Measurements from ENCODE around the gene GPD1.

Gene GPD1

DNA sequence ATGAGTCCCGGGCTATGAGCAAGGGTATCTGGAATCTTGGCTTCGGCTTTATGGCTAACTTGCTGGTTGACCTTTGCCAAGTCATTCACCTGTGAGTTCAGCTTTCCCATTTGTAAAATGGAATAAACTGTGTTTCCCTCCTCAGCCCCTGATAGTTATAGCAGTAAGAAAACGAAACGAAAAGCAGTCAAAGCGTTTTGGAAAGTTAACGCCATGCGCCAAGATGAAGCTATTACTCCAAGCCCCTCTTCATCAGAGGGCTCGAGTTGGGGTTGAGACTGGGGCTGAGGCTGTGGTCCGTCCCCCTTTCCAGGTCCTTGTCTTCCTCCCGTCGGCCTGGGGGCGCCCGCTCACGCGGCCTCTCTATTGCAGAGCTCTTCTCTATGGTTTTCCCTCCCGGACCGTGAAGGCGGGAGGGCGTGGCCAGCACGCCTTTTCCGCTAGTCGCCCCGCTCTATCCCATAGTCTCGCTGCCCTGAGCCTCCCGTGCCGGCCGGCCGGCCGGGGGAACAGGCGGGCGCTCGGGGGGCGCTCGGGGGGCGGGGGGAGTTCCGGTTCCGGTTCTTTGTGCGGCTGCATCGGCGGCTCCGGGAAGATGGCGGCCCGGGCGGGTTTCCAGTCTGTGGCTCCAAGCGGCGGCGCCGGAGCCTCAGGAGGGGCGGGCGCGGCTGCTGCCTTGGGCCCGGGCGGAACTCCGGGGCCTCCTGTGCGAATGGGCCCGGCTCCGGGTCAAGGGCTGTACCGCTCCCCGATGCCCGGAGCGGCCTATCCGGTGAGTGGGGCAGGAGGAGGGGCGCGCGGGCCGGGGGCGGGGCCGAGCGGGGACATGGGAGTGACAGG is 18.8 kb upstream of the GPD1 start, which contains the start of gene SMARCD1:
Gene SMARCD1 (plus strand): TSS at position 568 of the 840 bp plus-strand sequence. CDS start 28 bp downstream, at position 596.
- H2AFZ ChIP-seq (ENCODE audit: low read length): peak within 1 kb of the TSS; percentile 87
- H3K9me3 ChIP-seq (ENCODE audit: insufficient read depth, low read depth, low read length): no peaks in the 10 kb centered on the region
- TF ChIP-seq, protein P1, sequence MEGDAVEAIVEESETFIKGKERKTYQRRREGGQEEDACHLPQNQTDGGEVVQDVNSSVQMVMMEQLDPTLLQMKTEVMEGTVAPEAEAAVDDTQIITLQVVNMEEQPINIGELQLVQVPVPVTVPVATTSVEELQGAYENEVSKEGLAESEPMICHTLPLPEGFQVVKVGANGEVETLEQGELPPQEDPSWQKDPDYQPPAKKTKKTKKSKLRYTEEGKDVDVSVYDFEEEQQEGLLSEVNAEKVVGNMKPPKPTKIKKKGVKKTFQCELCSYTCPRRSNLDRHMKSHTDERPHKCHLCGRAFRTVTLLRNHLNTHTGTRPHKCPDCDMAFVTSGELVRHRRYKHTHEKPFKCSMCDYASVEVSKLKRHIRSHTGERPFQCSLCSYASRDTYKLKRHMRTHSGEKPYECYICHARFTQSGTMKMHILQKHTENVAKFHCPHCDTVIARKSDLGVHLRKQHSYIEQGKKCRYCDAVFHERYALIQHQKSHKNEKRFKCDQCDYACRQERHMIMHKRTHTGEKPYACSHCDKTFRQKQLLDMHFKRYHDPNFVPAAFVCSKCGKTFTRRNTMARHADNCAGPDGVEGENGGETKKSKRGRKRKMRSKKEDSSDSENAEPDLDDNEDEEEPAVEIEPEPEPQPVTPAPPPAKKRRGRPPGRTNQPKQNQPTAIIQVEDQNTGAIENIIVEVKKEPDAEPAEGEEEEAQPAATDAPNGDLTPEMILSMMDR (conservative IDR thresholded peaks at IDR 0.05; ENCODE audit: low read length): peak; percentile 77
- no peak for TF ChIP-seq EZH2phosphoT487 (IDR thresholded peaks at IDR 0.05; ENCODE audit: borderline replicate concordance)
- no peaks in the 10 kb centered on the region for H3K27me3 ChIP-seq (ENCODE audit: insufficient read depth, low read length, poor library complexity, severe bottlenecking)
- H4K20me1 ChIP-seq (ENCODE audit: insufficient read depth, low read length, poor library complexity, severe bottlenecking): peaks cover 23% of the 10 kb centered on the region
- H3K79me2 ChIP-seq (ENCODE audit: insufficient read depth, low read length): peaks cover 30% of the 10 kb centered on the region
- H3F3A ChIP-seq (ENCODE audit: low read depth): peaks cover 19% of the 10 kb centered on the region
- peak within 1 kb of the TSS; percentile 87 for H3K4me2 ChIP-seq (ENCODE audit: low read depth, low read length, poor library complexity, severe bottlenecking)
- no peaks in the 10 kb centered on the region for H3K9me2 ChIP-seq (replicated peaks; ENCODE audit: low read depth, low read length)
- H3K9ac ChIP-seq (ENCODE audit: low read depth, low read length, poor library complexity, severe bottlenecking): peak within 1 kb of the TSS; percentile 72
- peak within 1 kb of the TSS; percentile 76 for H3K4me3 ChIP-seq (ENCODE audit: low read length, poor library complexity, severe bottlenecking)
- H3K4me1 ChIP-seq (ENCODE audit: insufficient read depth, low read length, poor library complexity, severe bottlenecking): peaks cover 24% of the 10 kb centered on the region
- peaks cover 19% of the 10 kb centered on the region for H3K36me3 ChIP-seq (ENCODE audit: insufficient read depth, low read length)

DNA sequence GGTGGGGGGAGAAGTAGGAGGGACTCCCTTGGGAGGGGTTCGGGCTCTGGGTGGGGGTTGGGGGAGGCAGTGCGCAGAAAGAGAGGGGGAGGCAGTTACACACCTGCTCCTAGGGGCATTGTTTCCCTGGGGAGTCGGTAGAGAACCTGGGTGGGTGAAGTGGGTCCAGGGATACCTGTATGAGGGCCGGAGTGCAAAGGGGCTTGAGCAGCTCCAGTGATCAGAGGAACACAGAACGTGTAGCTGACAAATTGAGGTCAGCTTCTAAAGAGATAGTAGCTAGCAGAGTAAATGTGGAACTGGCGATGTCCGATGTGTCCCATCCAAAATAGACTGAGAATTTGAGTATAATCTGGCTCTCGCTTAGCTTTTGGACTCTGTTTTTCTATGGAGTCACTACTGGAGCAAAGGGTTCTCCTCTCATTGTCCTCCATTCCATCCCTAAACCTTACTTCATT is 18.2 kb upstream of the GPD1 start:
- Histone ChIP-seq H3K4me1 (ENCODE audit: insufficient read depth, low read length, poor library complexity, severe bottlenecking) (peaks cover 24% of the 10 kb centered on the region), H3K9me2 (replicated peaks; ENCODE audit: low read depth, low read length) (no peaks in the 10 kb centered on the region), H3K36me3 (ENCODE audit: insufficient read depth, low read length) (peaks cover 24% of the 10 kb centered on the region), H3K9me3 (ENCODE audit: insufficient read depth, low read depth, low read length) (no peaks in the 10 kb centered on the region), H3K4me2 (ENCODE audit: low read depth, low read length, poor library complexity, severe bottlenecking) (peak overlapping the region; percentile 87), H3K27me3 (ENCODE audit: insufficient read depth, low read length, poor library complexity, severe bottlenecking) (no peaks in the 10 kb centered on the region), H4K20me1 (ENCODE audit: insufficient read depth, low read length, poor library complexity, severe bottlenecking) (peaks cover 23% of the 10 kb centered on the region), H3K9ac (ENCODE audit: low read depth, low read length, poor library complexity, severe bottlenecking) (peak overlapping the region; percentile 72), H3K79me2 (ENCODE audit: insufficient read depth, low read length) (peaks cover 30% of the 10 kb centered on the region), H2AFZ (ENCODE audit: low read length) (no peak overlapping the region), H3F3A (ENCODE audit: low read depth) (peaks cover 19% of the 10 kb centered on the region), H3K4me3 (ENCODE audit: low read length, poor library complexity, severe bottlenecking) (peak overlapping the region; percentile 76)
- no peak for TF ChIP-seq EZH2phosphoT487 (IDR thresholded peaks at IDR 0.05; ENCODE audit: borderline replicate concordance)
- TF ChIP-seq, protein P1 (conservative IDR thresholded peaks at IDR 0.05; ENCODE audit: low read length): no peak

DNA sequence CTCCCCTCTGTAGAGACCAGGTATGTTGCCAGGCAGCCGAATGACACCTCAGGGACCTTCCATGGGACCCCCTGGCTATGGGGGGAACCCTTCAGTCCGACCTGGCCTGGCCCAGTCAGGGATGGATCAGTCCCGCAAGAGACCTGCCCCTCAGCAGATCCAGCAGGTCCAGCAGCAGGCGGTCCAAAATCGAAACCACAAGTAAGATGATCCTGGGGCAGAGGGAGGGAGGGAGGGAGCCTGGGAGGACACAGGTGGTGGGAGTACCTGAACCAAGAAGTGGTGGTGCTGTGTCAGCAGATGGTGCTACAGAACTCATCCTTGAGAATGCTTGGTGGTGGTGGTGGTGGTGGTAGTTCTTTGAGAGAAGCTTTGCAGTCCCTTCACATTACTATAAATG is 17.7 kb upstream of the GPD1 start:
- Histone ChIP-seq H2AFZ (ENCODE audit: low read length) (no peak overlapping the region), H3K9me2 (replicated peaks; ENCODE audit: low read depth, low read length) (no peaks in the 10 kb centered on the region), H3K79me2 (ENCODE audit: insufficient read depth, low read length) (peaks cover 30% of the 10 kb centered on the region), H3K4me3 (ENCODE audit: low read length, poor library complexity, severe bottlenecking) (peak overlapping the region; percentile 76), H3K4me1 (ENCODE audit: insufficient read depth, low read length, poor library complexity, severe bottlenecking) (peaks cover 24% of the 10 kb centered on the region), H3K9ac (ENCODE audit: low read depth, low read length, poor library complexity, severe bottlenecking) (peak overlapping the region; percentile 72), H4K20me1 (ENCODE audit: insufficient read depth, low read length, poor library complexity, severe bottlenecking) (peaks cover 23% of the 10 kb centered on the region), H3K27me3 (ENCODE audit: insufficient read depth, low read length, poor library complexity, severe bottlenecking) (no peaks in the 10 kb centered on the region), H3K4me2 (ENCODE audit: low read depth, low read length, poor library complexity, severe bottlenecking) (peak overlapping the region; percentile 87), H3F3A (ENCODE audit: low read depth) (peaks cover 19% of the 10 kb centered on the region), H3K36me3 (ENCODE audit: insufficient read depth, low read length) (peaks cover 27% of the 10 kb centered on the region), H3K9me3 (ENCODE audit: insufficient read depth, low read depth, low read length) (no peaks in the 10 kb centered on the region)
- TF ChIP-seq, protein P1 (conservative IDR thresholded peaks at IDR 0.05; ENCODE audit: low read length): no peak
- TF ChIP-seq EZH2phosphoT487 (IDR thresholded peaks at IDR 0.05; ENCODE audit: borderline replicate concordance): no peak

All from Loucy (cell line).